BLaER1 (cell line): Measurements from ENCODE around the gene MIB2.
A peak's percentile ranks its signal among the peaks of the same experiment; 100 is the strongest.

Experiments used
- H3K27ac ChIP-seq: shearing (Covaris generic); formaldehyde crosslinking; 2 replicates; pipeline ENCODE4 v1.8.1; 2022
- H3K27me3 ChIP-seq: shearing (Covaris generic); formaldehyde crosslinking; 2 replicates; pipeline ENCODE4 v1.8.1; 2022
- H3K36me3 ChIP-seq: shearing (Covaris generic); formaldehyde crosslinking; 2 replicates; pipeline ENCODE4 v1.8.1; 2022
- H3K4me1 ChIP-seq: shearing (Covaris generic); formaldehyde crosslinking; 2 replicates; pipeline ENCODE4 v1.8.1; 2022
- H3K4me2 ChIP-seq: shearing (Covaris generic); formaldehyde crosslinking; 2 replicates; pipeline ENCODE4 v1.8.1; 2022
- H3K4me3 ChIP-seq: shearing (Covaris generic); formaldehyde crosslinking; 2 replicates; pipeline ENCODE4 v1.8.1; 2022
- H3K9ac ChIP-seq: shearing (Covaris generic); formaldehyde crosslinking; 2 replicates; pipeline ENCODE4 v1.8.1; 2022
- H3K9me3 ChIP-seq: shearing (Covaris generic); formaldehyde crosslinking; 2 replicates; pipeline ENCODE4 v1.8.1; 2022
- H4K20me1 ChIP-seq: shearing (Covaris generic); formaldehyde crosslinking; 2 replicates; pipeline ENCODE4 v1.8.1; 2022
- Cebpa-rat ChIP-seq: shearing (Covaris generic); IDR thresholded peaks from 2 replicates; pipeline ENCODE4 v1.8.1; 2022

Gene MIB2

DNA sequence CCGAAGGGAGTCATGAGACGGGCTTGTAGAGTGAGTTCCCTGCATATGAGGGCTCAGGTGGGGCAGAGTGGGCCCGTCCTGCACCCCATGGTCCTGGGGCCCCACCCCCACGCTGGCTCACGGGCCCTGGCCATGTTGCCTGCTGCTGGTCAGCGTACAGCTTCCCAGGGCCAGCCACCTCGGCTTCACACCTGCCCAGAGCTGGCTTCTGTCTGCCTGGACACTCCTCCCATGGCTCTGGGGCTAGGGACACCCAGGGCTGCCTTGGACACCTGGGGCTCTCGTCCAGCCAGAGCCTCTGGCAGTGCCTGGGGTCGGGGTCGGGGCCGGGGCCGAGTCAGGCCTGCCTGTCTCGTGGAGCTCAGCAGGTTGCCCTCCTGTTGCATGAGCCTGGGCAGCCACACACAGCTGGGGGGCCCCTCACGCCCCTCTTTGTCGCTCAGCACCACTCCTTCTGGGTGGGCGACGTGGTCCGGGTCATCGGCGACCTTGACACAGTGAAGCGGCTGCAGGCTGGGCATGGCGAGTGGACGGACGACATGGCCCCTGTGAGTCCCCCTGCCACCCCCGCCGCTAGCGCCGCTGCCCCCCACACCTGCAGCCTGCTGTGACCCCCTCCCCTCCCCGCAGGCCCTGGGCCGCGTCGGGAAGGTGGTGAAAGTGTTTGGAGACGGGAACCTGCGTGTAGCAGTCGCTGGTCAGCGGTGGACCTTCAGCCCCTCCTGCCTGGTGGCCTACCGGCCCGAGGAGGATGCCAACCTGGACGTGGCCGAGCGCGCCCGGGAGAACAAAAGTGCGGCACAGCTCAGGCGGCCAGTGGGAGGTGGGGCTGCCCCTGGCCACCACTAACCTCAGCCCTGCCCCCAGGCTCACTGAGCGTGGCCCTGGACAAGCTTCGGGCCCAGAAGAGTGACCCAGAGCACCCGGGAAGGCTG lies 11.2 kb downstream of the MIB2 start:
- H4K20me1 ChIP-seq, result peaks cover 33% of the 10 kb centered on the region
- TF ChIP-seq Cebpa-rat, result no peak
- peaks cover 28% of the 10 kb centered on the region for H3K4me1 ChIP-seq
- no peak overlapping the region for H3K4me2 ChIP-seq
- no peak overlapping the region for H3K4me3 ChIP-seq
- no peak overlapping the region for H3K27ac ChIP-seq
- H3K9me3 ChIP-seq, result no peaks in the 10 kb centered on the region
- H3K27me3 ChIP-seq, result peaks cover 11% of the 10 kb centered on the region
- no peak overlapping the region for H3K9ac ChIP-seq
- peaks cover 11% of the 10 kb centered on the region; the same call in 1 of the 2 replicates for H3K36me3 ChIP-seq

DNA sequence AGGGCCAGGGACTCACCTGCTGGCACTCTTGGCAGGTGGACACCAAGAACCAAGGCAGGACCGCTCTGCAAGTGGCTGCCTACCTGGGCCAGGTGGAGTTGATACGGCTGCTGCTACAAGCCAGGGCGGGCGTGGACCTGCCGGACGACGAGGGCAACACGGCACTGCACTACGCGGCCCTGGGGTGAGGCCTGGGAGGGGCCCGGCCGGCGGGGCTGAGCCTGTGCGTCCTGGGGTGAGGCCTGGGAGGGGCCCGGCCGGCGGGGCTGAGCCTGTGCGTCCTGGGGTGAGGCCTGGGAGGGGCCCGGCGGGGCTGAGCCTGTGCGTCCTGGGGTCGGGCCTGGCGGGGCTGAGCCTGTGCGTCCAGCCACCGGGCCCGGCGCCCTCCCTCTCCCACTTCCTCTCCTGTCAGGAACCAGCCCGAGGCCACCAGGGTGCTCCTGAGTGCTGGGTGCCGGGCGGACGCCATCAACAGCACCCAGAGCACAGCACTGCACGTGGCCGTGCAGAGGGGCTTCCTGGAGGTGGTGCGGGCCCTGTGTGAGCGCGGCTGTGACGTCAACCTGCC lies 12.0 kb downstream of the MIB2 start:
- no peaks in the 10 kb centered on the region for H3K9me3 ChIP-seq
- no peak for TF ChIP-seq Cebpa-rat
- H3K4me2 ChIP-seq, result no peak overlapping the region
- H4K20me1 ChIP-seq, result peaks cover 32% of the 10 kb centered on the region
- H3K9ac ChIP-seq, result no peak overlapping the region
- H3K27ac ChIP-seq, result no peak overlapping the region
- no peak overlapping the region for H3K4me3 ChIP-seq
- peaks cover 19% of the 10 kb centered on the region for H3K27me3 ChIP-seq
- H3K36me3 ChIP-seq, result peaks cover 11% of the 10 kb centered on the region; the same call in 1 of the 2 replicates
- peaks cover 37% of the 10 kb centered on the region for H3K4me1 ChIP-seq

DNA sequence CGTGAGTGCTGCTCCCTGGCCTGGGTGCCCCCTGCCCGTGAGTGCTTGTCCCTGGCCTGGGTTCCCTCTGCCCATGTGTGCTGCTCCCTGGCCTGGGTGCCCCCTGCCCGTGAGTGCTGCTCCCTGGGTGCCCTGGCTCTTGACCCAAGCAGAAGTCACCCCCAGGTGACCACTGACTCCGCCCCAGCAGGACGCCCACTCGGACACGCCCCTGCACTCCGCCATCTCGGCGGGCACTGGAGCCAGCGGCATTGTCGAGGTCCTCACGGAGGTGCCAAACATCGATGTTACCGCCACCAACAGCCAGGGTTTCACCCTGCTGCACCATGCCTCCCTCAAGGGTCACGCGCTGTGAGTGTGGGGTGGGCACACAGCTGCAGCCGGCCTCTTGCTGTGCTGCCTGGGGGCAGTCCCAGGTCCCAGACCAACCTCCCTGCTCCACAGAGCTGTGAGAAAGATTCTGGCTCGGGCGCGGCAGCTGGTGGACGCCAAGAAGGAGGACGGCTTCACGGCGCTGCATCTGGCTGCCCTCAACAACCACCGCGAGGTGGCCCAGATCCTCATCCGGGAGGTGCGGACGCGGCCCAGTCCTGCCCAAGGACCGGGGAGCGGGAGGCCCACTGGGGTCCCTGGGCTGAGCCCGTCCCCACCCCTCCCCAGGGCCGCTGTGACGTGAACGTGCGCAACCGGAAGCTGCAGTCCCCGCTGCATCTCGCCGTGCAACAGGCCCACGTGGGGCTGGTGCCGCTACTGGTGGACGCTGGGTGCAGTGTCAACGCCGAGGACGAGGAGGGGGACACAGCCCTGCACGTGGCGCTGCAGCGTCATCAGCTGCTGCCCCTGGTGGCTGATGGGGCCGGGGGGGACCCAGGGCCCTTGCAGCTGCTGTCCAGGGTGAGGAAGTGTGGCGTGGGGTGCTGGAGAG lies 12.8 kb downstream of the MIB2 start:
- TF ChIP-seq Cebpa-rat, result no peak
- Histone ChIP-seq H3K4me1 (peaks cover 37% of the 10 kb centered on the region), H3K4me3 (peak overlapping the region; percentile 76), H3K9ac (peak overlapping the region; percentile 84; the same call in 1 of the 2 replicates), H4K20me1 (peaks cover 24% of the 10 kb centered on the region), H3K9me3 (no peaks in the 10 kb centered on the region), H3K36me3 (peaks cover 11% of the 10 kb centered on the region; the same call in 1 of the 2 replicates), H3K4me2 (peak overlapping the region; percentile 98), H3K27me3 (peaks cover 20% of the 10 kb centered on the region), H3K27ac (peak overlapping the region; percentile 93; the same call in 1 of the 2 replicates)

DNA sequence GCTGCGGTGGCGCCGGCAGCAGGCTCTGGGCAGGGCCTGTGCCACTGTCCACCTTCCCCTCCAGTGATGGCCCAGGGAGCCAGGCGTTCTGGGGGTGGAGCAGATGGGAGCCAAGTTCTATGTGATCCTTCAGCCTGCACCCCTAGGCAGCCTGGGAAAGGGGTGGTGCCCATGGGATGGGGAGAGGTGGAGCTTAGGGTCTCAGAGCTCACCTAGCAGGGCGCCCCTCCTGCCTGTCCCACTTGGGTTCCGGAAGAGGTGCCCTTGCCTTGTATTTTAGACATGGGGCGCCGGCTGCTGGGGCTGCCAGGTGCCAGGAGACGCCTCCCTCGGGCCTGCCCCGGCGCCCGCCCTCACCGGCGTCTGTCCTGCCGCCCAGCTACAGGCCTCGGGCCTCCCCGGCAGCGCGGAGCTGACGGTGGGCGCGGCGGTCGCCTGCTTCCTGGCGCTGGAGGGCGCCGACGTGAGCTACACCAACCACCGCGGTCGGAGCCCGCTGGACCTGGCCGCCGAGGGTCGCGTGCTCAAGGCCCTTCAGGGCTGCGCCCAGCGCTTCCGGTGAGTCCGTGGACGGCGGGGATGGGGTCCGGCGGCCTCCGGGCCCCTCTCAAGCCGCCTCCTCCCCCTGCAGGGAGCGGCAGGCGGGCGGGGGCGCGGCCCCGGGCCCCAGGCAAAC lies 13.6 kb downstream of the MIB2 start:
- Histone ChIP-seq H3K27ac (peak overlapping the region; percentile 93), H3K27me3 (peaks cover 20% of the 10 kb centered on the region), H3K36me3 (peaks cover 9% of the 10 kb centered on the region; the same call in 1 of the 2 replicates), H4K20me1 (peaks cover 17% of the 10 kb centered on the region), H3K4me3 (peak overlapping the region; percentile 76), H3K9me3 (no peaks in the 10 kb centered on the region), H3K4me1 (peaks cover 37% of the 10 kb centered on the region), H3K4me2 (peak overlapping the region; percentile 98), H3K9ac (peak overlapping the region; percentile 84)
- no peak for TF ChIP-seq Cebpa-rat

DNA sequence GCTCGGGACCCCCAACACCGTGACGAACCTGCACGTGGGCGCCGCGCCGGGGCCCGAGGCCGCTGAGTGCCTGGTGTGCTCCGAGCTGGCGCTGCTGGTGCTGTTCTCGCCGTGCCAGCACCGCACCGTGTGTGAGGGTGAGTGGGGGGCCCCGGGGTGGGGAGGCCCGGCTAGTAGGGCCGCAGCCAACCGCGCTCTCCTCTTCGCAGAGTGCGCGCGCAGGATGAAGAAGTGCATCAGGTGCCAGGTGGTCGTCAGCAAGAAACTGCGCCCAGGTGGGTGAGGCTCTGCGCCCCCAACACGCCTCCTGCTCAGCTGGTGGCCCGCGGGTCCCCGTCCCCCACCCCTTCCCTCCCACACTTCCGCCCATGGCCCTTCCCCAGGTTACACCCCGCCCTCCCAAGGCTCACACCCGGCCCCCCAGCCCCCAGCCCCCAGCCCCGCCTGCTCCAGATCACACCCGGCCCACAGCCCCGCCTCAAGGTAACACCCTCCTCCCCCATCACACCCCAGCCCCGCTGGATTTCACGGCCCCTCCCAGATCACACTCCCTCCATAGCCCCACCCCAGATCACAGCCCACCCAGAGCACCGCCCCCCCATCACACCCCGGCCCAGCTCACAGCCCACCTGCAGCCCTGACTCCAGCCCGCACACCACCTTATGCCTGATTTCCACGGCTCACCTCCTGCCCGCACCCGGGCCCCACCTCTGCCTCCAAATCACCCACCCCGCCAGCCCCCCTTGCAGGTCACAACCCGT lies 14.3 kb downstream of the MIB2 start:
- TF ChIP-seq Cebpa-rat, result no peak
- Histone ChIP-seq H3K4me1 (peaks cover 37% of the 10 kb centered on the region), H3K9me3 (no peaks in the 10 kb centered on the region), H3K27ac (peak overlapping the region; percentile 93), H3K36me3 (peaks cover 4% of the 10 kb centered on the region; the same call in 1 of the 2 replicates), H3K4me2 (peak overlapping the region; percentile 98), H3K9ac (peak overlapping the region; percentile 84), H3K4me3 (peak overlapping the region; percentile 76), H3K27me3 (peaks cover 20% of the 10 kb centered on the region), H4K20me1 (peaks cover 10% of the 10 kb centered on the region)

DNA sequence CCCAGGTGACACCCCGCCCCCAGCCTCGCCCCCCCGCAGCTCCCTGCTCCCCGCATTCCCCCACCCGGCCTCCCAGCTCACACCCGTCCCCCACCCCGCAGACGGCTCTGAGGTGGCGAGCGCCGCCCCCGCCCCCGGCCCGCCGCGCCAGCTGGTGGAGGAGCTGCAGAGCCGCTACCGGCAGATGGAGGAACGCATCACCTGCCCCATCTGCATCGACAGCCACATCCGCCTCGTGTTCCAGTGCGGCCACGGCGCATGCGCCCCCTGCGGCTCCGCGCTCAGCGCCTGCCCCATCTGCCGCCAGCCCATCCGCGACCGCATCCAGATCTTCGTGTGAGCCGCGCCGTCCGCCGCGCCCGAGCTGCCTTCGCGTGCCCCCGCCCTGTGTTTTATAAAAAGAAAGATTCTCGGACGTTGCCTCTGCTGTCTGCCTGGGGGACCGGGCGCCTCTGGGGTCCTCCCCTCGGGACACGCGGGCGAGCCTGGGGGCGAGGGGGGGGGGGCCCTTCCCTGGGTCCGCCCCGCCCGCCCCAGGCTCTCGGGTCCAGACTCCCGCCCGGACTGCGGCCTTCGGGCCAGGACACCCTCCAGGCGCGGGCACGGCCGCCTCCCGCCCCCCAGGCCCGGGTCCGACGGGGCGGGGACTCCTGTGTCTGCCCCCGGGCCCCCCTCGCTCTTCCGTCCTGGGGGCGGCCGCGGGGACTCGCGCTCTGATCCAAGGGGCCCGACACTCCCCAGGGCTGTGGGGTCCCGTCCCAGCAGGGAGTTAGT lies 15.1 kb downstream of the MIB2 start:
- H3K4me3 ChIP-seq, result peak overlapping the region; percentile 66
- peaks cover 37% of the 10 kb centered on the region for H3K4me1 ChIP-seq
- H3K9me3 ChIP-seq, result no peaks in the 10 kb centered on the region
- H3K27ac ChIP-seq, result peak overlapping the region; percentile 83
- no peak for TF ChIP-seq Cebpa-rat
- H3K36me3 ChIP-seq, result peaks cover 4% of the 10 kb centered on the region; the same call in 1 of the 2 replicates
- peaks cover 20% of the 10 kb centered on the region for H3K27me3 ChIP-seq
- peak overlapping the region; percentile 98 for H3K4me2 ChIP-seq
- H4K20me1 ChIP-seq, result peaks cover 7% of the 10 kb centered on the region
- peak overlapping the region; percentile 79 for H3K9ac ChIP-seq

DNA sequence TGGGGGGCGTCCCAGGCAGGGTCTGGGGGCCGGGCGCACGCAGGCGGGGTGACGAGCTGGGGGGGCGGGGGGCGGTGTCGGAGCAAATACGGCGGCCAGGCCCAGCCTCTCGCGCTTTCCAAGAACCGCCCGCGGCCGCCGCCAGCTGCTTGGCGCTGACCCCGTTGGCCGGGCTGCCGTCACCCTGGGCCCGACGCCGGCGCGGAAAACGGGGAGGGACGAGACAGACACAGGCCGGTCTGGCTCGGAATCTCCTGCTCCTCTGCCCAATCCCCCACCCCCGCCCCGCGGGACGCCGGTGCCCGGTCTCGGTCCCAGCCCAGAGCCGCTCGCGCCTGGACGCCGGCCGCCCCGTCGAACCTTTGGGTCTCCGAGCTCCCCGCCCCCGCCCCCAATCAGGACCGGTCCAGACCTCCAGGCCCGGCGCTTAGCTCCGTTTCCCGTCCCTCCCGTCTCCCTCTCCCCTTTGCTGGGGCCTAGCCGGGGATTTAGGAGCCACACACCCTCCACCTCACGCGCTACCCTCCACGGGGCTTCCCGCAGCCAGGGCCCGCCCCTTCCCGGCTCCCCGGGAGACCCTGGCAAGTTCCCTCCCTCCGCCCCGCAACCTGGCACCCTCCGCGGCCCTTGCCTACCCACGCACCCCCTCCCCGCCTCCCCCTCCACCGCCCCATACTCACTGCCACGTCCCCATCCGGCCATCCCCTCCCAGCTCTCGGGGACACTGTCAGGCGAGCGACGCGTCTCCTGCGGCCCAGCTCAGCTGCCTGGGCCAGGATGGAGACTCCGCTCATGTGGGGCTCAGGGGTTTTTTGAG lies 15.9 kb downstream of the MIB2 start:
- H3K4me3 ChIP-seq, result peak overlapping the region; percentile 66
- H3K27ac ChIP-seq, result peak overlapping the region; percentile 83
- H3K36me3 ChIP-seq, result peaks cover 4% of the 10 kb centered on the region; the same call in 1 of the 2 replicates
- H3K27me3 ChIP-seq, result peaks cover 20% of the 10 kb centered on the region
- peaks cover 37% of the 10 kb centered on the region for H3K4me1 ChIP-seq
- no peak for TF ChIP-seq Cebpa-rat
- H4K20me1 ChIP-seq, result peaks cover 7% of the 10 kb centered on the region
- peak overlapping the region; percentile 79 for H3K9ac ChIP-seq
- H3K9me3 ChIP-seq, result no peaks in the 10 kb centered on the region
- H3K4me2 ChIP-seq, result peak overlapping the region; percentile 98
